Measurements from ENCODE around the gene RASSF3.

GRCh38 chr12:64718649-64719048, 108.4 kb downstream of the RASSF3 start:
- TF ChIP-seq ZFP30 (CRISPR knock-in tag; IDR thresholded peaks at IDR 0.05) = no peak
- no peak for TF ChIP-seq TOX (CRISPR knock-in tag; IDR thresholded peaks at IDR 0.05; ENCODE audit: borderline replicate concordance)
- TF ChIP-seq GLIS3 (CRISPR knock-in tag; IDR thresholded peaks at IDR 0.05) = no peak
- no peak for TF ChIP-seq ARNTL (CRISPR knock-in tag; IDR thresholded peaks at IDR 0.05; ENCODE audit: borderline replicate concordance, low read depth)
- TF ChIP-seq, protein P1, sequence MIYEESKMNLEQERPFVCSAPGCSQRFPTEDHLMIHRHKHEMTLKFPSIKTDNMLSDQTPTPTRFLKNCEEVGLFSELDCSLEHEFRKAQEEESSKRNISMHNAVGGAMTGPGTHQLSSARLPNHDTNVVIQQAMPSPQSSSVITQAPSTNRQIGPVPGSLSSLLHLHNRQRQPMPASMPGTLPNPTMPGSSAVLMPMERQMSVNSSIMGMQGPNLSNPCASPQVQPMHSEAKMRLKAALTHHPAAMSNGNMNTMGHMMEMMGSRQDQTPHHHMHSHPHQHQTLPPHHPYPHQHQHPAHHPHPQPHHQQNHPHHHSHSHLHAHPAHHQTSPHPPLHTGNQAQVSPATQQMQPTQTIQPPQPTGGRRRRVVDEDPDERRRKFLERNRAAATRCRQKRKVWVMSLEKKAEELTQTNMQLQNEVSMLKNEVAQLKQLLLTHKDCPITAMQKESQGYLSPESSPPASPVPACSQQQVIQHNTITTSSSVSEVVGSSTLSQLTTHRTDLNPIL (CRISPR knock-in tag; IDR thresholded peaks at IDR 0.05; ENCODE audit: low read depth) = no peak
- no peak for TF ChIP-seq PATZ1 (CRISPR knock-in tag; IDR thresholded peaks at IDR 0.05; ENCODE audit: borderline replicate concordance)
- TF ChIP-seq, protein P2, sequence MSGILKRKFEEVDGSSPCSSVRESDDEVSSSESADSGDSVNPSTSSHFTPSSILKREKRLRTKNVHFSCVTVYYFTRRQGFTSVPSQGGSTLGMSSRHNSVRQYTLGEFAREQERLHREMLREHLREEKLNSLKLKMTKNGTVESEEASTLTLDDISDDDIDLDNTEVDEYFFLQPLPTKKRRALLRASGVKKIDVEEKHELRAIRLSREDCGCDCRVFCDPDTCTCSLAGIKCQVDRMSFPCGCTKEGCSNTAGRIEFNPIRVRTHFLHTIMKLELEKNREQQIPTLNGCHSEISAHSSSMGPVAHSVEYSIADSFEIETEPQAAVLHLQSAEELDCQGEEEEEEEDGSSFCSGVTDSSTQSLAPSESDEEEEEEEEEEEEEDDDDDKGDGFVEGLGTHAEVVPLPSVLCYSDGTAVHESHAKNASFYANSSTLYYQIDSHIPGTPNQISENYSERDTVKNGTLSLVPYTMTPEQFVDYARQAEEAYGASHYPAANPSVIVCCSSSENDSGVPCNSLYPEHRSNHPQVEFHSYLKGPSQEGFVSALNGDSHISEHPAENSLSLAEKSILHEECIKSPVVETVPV (CRISPR knock-in tag; IDR thresholded peaks at IDR 0.05) = no peak
- no peak for TF ChIP-seq PPARA (CRISPR knock-in tag; IDR thresholded peaks at IDR 0.05; ENCODE audit: borderline replicate concordance)
- no peak for TF ChIP-seq ZC3H10 (CRISPR knock-in tag; IDR thresholded peaks at IDR 0.05)
- no peak for TF ChIP-seq ZFP3 (CRISPR knock-in tag; IDR thresholded peaks at IDR 0.05)

Measured in SK-N-SH treated with all-trans-retinoic acid at 6 μM for 48 hours (cell line).